ENCODE data around the gene AKR1A1.

The AKR1A1 gene

DNA sequence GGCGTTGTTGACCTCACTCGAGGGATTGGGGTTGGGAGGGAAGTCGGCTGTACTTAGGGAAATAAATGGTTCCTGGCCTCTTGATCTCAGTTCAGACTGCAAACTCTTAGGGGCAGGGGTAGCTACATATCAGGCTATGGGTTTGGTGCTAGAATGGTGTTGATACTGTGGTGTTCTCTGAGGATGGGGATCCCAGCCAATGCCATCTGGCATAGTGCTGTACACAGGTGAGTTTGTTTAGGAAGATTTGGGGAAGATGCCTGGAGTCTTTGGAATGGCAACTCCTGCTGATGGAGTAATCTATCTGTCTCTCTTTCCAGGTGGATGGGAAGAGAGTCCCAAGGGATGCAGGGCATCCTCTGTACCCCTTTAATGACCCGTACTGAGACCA lies 18.9 kb downstream of the AKR1A1 start:
- H3K27me3 ChIP-seq (replicated peaks; ENCODE audit: control insufficient read depth, insufficient read depth, low read length), result no peaks in the 10 kb centered on the region
- no peak overlapping the region for H3K4me3 ChIP-seq (replicated peaks; ENCODE audit: low read depth, low read length)
- TF ChIP-seq CTCF (IDR thresholded peaks at IDR 0.05; ENCODE audit: insufficient read depth, low read length, poor library complexity, severe bottlenecking), result no peak
- H3K36me3 ChIP-seq (ENCODE audit: control insufficient read depth, insufficient read depth, low read length), result peaks cover 35% of the 10 kb centered on the region
- no peak for DNase-seq (ENCODE audit: extremely low read depth, insufficient read length)

DNA sequence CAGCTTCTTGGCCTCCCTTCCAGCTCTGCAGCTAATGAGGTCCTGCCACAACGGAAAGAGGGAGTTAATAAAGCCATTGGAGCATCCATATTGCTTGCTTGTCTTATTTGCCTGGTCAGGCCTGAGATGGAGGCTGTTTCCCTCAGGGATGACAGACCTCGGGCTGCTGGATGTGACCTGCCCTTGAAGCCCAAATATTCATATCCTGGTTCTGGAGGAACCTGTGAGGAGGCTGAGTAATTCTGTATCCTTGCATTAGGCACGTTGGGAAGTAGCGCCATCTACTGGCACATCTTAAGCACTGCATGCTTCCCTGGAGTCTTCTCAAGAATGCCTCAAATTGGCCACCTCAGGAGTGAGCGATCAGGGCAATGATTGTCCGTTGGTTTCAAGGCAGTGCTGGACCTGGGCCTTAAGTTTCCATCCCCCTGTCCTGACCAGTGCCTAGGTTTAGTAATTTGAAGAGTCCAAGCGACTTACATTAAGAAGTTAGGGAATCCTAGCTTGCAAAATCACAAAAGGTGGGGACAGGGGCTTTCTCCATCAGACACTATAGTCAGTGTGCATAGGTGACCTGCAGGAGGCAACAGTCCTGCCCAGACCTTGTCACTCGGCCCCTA lies 19.4 kb downstream of the AKR1A1 start:
- peak; percentile 35 for DNase-seq (ENCODE audit: extremely low read depth, insufficient read length)
- Histone ChIP-seq H3K4me3 (replicated peaks; ENCODE audit: low read depth, low read length) (no peak overlapping the region), H3K27me3 (replicated peaks; ENCODE audit: control insufficient read depth, insufficient read depth, low read length) (no peaks in the 10 kb centered on the region), H3K36me3 (ENCODE audit: control insufficient read depth, insufficient read depth, low read length) (peaks cover 35% of the 10 kb centered on the region)
- TF ChIP-seq CTCF (IDR thresholded peaks at IDR 0.05; ENCODE audit: insufficient read depth, low read length, poor library complexity, severe bottlenecking), result peak; percentile 93

GRCh38 chr1:45570631-45571030 lies 20.0 kb downstream of the AKR1A1 start:
- peaks cover 35% of the 10 kb centered on the region for H3K36me3 ChIP-seq (ENCODE audit: control insufficient read depth, insufficient read depth, low read length)
- H3K4me3 ChIP-seq (replicated peaks; ENCODE audit: low read depth, low read length), result no peak overlapping the region
- no peak for DNase-seq (ENCODE audit: extremely low read depth, insufficient read length)
- no peaks in the 10 kb centered on the region for H3K27me3 ChIP-seq (replicated peaks; ENCODE audit: control insufficient read depth, insufficient read depth, low read length)
- no peak for TF ChIP-seq CTCF (IDR thresholded peaks at IDR 0.05; ENCODE audit: insufficient read depth, low read length, poor library complexity, severe bottlenecking)

DNA sequence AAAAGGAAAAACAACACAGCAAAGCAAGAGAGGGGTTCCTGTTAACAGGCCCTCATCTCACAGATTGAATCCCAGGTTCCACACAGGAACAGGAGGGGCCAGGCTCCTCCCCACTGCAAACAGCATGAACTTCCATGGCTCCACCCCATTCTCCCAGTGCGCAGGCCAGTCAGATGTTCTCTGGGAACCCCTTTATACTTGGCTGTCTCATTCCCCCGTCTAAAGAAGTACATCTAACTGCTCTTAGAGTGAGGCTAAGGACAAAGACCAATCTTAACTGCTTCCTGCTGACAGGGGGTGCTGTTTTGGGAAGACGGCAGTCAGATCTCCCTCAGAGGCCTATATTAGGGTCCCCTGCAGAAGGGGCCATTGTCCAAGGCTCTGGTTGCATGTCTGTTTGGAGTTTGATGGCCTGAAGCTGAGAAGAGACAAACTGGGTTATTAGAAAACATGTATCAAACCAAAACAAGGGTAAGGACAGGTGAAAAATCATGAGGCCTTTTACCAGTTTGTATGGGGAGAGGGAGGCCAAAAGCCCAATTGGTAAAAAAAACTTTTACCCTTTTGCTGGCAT lies 22.7 kb downstream of the AKR1A1 start:
- Histone ChIP-seq H3K27me3 (replicated peaks; ENCODE audit: control insufficient read depth, insufficient read depth, low read length) (no peaks in the 10 kb centered on the region), H3K36me3 (ENCODE audit: control insufficient read depth, insufficient read depth, low read length) (peaks cover 18% of the 10 kb centered on the region), H3K4me3 (replicated peaks; ENCODE audit: low read depth, low read length) (no peak overlapping the region)
- DNase-seq (ENCODE audit: extremely low read depth, insufficient read length), result no peak
- peak; percentile 23 for TF ChIP-seq CTCF (IDR thresholded peaks at IDR 0.05; ENCODE audit: insufficient read depth, low read length, poor library complexity, severe bottlenecking)

GRCh38 chr1:45574105-45574626 lies 23.5 kb downstream of the AKR1A1 start:
- no peak for DNase-seq (ENCODE audit: extremely low read depth, insufficient read length)
- TF ChIP-seq CTCF (IDR thresholded peaks at IDR 0.05; ENCODE audit: insufficient read depth, low read length, poor library complexity, severe bottlenecking), result no peak
- H3K36me3 ChIP-seq (ENCODE audit: control insufficient read depth, insufficient read depth, low read length), result peaks cover 11% of the 10 kb centered on the region
- H3K4me3 ChIP-seq (replicated peaks; ENCODE audit: low read depth, low read length), result no peak overlapping the region
- no peaks in the 10 kb centered on the region for H3K27me3 ChIP-seq (replicated peaks; ENCODE audit: control insufficient read depth, insufficient read depth, low read length)

All from GM06990 (cell line).